SK-N-SH (cell line): ENCODE results near the gene WIPF3. TPM values are rescaled to one million over a fixed set of nuclear protein-coding genes. Genes with fewer than 3 reads are reported as not detected.

ENCODE experiments used
- CTCF ChIA-PET: fragments of 300-600, 350-600 bp; formaldehyde crosslinking; extraction: SDS; loops from one replicate; lab custom pipeline; 2021; lab: Yijun Ruan, JAX
- POLR2A ChIA-PET: fragments of 350-600 bp; sonication (Branson Sonifier 250); formaldehyde crosslinking; extraction: SDS; loops from one replicate; lab custom pipeline; 2020; ENCODE audit warnings: antibody characterized with exemption, inconsistent platforms; lab: Yijun Ruan, JAX
- DNase-seq: peaks from one replicate; pipeline ENCODE4 v3.0.0; 2012
- H2AFZ ChIP-seq: fragments of 200-600 bp; sonication (generic); 2 replicates; pipeline ENCODE4 v1.8.1; 2016; ENCODE audit warnings: antibody characterized with exemption, mild to moderate bottlenecking, low read depth
- H3F3A ChIP-seq: fragments of 200-600 bp; sonication (generic); replicated peaks from 2 replicates; pipeline ENCODE3; 2016; ENCODE audit warnings: antibody characterized with exemption, mild to moderate bottlenecking; ENCODE audit not compliant: insufficient read depth
- H3K27ac ChIP-seq, 2 experiments: fragments of 200-500 bp in 1 of 2; fragments of 200-600 bp in 1 of 2; sonication (Bioruptor generic) in 1 of 2; sonication (generic), shearing (Covaris generic) in 1 of 2; 2 replicates each; pipeline versions ENCODE4 v1.5.1 to v1.6.1; 2014 to 2016; ENCODE audit warnings: low read depth in 2 of 2, inconsistent platforms in 1 of 2, low read length in 1 of 2, mild to moderate bottlenecking in 1 of 2, mixed read lengths in 1 of 2
- H3K27me3 ChIP-seq: fragments of 200-600 bp; sonication (generic), shearing (Covaris generic); 2 replicates; pipeline ENCODE4 v1.6.1; 2016; ENCODE audit warnings: mixed run types; ENCODE audit not compliant: insufficient read depth
- H3K36me3 ChIP-seq, 2 experiments: fragments of 200-500 bp in 1 of 2; fragments of 200-600 bp in 1 of 2; sonication (Bioruptor generic) in 1 of 2; sonication (generic) in 1 of 2; replicated peaks in 1 of 2; 2 replicates each; pipeline versions ENCODE3 to v1.5.1; 2014 to 2016; ENCODE audit warnings: low read length in 1 of 2, mild to moderate bottlenecking in 1 of 2; ENCODE audit not compliant: insufficient read depth in 2 of 2, control insufficient read depth in 1 of 2
- H3K4me1 ChIP-seq, 2 experiments: fragments of 200-500 bp in 1 of 2; fragments of 200-600 bp in 1 of 2; sonication (Bioruptor generic) in 1 of 2; sonication (generic), shearing (Covaris generic) in 1 of 2; 2 replicates each; pipeline versions ENCODE4 v1.5.1 to v1.6.1; 2014 to 2016; ENCODE audit warnings: low read depth in 1 of 2, low read length in 1 of 2, mixed run types in 1 of 2; ENCODE audit not compliant: insufficient read depth in 2 of 2, control insufficient read depth in 1 of 2
- H3K4me2 ChIP-seq: fragments of 200-600 bp; sonication (generic), shearing (Covaris generic); 2 replicates; pipeline ENCODE4 v1.6.1; 2017; ENCODE audit warnings: mixed run types
- H3K4me3 ChIP-seq, 2 experiments: fragments of 200-500 bp in 1 of 2; fragments of 200-600 bp in 1 of 2; sonication (Bioruptor generic) in 1 of 2; sonication (generic), shearing (Covaris generic) in 1 of 2; 2 replicates each; pipeline versions ENCODE4 v1.5.1 to v1.8.1; 2014 to 2016; ENCODE audit warnings: low read depth in 2 of 2, inconsistent platforms in 1 of 2, low read length in 1 of 2, mild to moderate bottlenecking in 1 of 2, mixed read lengths in 1 of 2, moderate library complexity in 1 of 2
- H3K79me2 ChIP-seq: fragments of 200-600 bp; sonication (generic); 2 replicates; pipeline ENCODE4 v1.8.1; 2017; ENCODE audit warnings: mild to moderate bottlenecking; ENCODE audit not compliant: insufficient read depth
- H3K9ac ChIP-seq: fragments of 200-600 bp; sonication (generic); 2 replicates; pipeline ENCODE4 v1.6.1; 2017; ENCODE audit warnings: mixed run types
- H3K9me2 ChIP-seq: fragments of 200-600 bp; sonication (generic); 2 replicates; pipeline ENCODE4 v1.6.1; 2017; ENCODE audit warnings: mixed run types
- H3K9me3 ChIP-seq: fragments of 200-600 bp; sonication (generic); 2 replicates; pipeline ENCODE4 v1.6.1; 2017; ENCODE audit warnings: mixed run types, mild to moderate bottlenecking, moderate library complexity
- H4K20me1 ChIP-seq: fragments of 200-600 bp; sonication (generic); 2 replicates; pipeline ENCODE4 v1.6.1; 2017; ENCODE audit warnings: mild to moderate bottlenecking, mixed run types; ENCODE audit not compliant: insufficient read depth
- ELF1 ChIP-seq: IDR thresholded peaks from 2 replicates; pipeline ENCODE4 v1.4.0; 2012
- FOSL2 ChIP-seq: IDR thresholded peaks from 2 replicates; pipeline ENCODE4 v1.4.0; 2012; ENCODE audit warnings: low read depth, mild to moderate bottlenecking, moderate library complexity, borderline replicate concordance
- FOXM1 ChIP-seq: IDR thresholded peaks from 2 replicates; pipeline ENCODE4 v1.4.0; 2012; ENCODE audit warnings: low read depth, mild to moderate bottlenecking
- MEF2A ChIP-seq: IDR thresholded peaks from 2 replicates; pipeline ENCODE4 v1.4.0; 2012; ENCODE audit warnings: low read depth, borderline replicate concordance
- MXI1 ChIP-seq: IDR thresholded peaks from 2 replicates; pipeline ENCODE4 v1.6.1; 2012; ENCODE audit warnings: mild to moderate bottlenecking, low read depth, low read length, improper control_type of control experiment
- NRF1 ChIP-seq: IDR thresholded peaks from 2 replicates; pipeline ENCODE4 v1.6.1; 2012; ENCODE audit warnings: low read depth, mild to moderate bottlenecking, low read length
- POLR2AphosphoS5 ChIP-seq: IDR thresholded peaks from 2 replicates; pipeline ENCODE4 v1.6.1; 2012; ENCODE audit warnings: low read depth, low read length
- RAD21 ChIP-seq: IDR thresholded peaks from 2 replicates; pipeline ENCODE4 v1.6.1; 2012; ENCODE audit warnings: mild to moderate bottlenecking, low read length
- REST ChIP-seq: IDR thresholded peaks from 2 replicates; pipeline ENCODE4 v1.6.1; 2012; ENCODE audit warnings: mild to moderate bottlenecking, low read depth, low read length, moderate library complexity
- SIN3A ChIP-seq: IDR thresholded peaks from 2 replicates; pipeline ENCODE4 v1.6.1; 2012; ENCODE audit warnings: low read depth, mild to moderate bottlenecking, low read length, moderate library complexity, borderline replicate concordance
- SMC3 ChIP-seq: IDR thresholded peaks from 2 replicates; pipeline ENCODE4 v1.6.1; 2012; ENCODE audit warnings: low read depth, low read length, improper control_type of control experiment
- TAF1 ChIP-seq: IDR thresholded peaks from 2 replicates; pipeline ENCODE4 v1.6.1; 2012; ENCODE audit warnings: low read depth, mild to moderate bottlenecking, low read length, moderate library complexity, borderline replicate concordance
- TCF12 ChIP-seq: IDR thresholded peaks from 2 replicates; pipeline ENCODE4 v1.4.0; 2012
- YY1 ChIP-seq: IDR thresholded peaks from 2 replicates; pipeline ENCODE4 v1.4.0; 2012; ENCODE audit warnings: low read depth, mild to moderate bottlenecking
- WGBS: methylation state at CpG from one replicate; pipeline ENCODE4 v1.1.6; 2017; ENCODE audit warnings: low lambda C conversion rate; 5-methylcytosine and 5-hydroxymethylcytosine counted together
- polyA plus RNA-seq, 3 experiments: library from polyadenylated mRNA; depleted of rRNA; stranded (reverse); fragments of >200 nt; gene quantifications; 2 replicates each; pipeline ENCODE4 v1.2.3, GENCODE V29; 2012

WIPF3 gene
- polyA plus RNA-seq, 1 of the 3 experiments (the other 2 are of a cell fraction), result 0.02 TPM

GRCh38 chr7:29955799-29956486 lies 149.6 kb downstream of the WIPF3 start:
- H3K4me2 ChIP-seq, result no peak overlapping the region
- no peak overlapping the region for H3K27ac ChIP-seq
- no peak overlapping the region for H3K4me3 ChIP-seq
- ChIA-PET POLR2A (no interaction called here), CTCF (interaction anchor here (0.7 to 4.9 kb wide), 5 partner anchors 10 to 107 kb away, joined by 3 to 23 read pairs (median 5); no protein-coding TSS in a partner anchor)
- no peak overlapping the region for H3K9ac ChIP-seq
- H3K9me2 ChIP-seq, result no peaks in the 10 kb centered on the region
- peaks cover 30% of the 10 kb centered on the region for H3K79me2 ChIP-seq
- peaks cover 0 to 13% of the 10 kb centered on the region in 2 experiments; a peak in 1 of 4 replicates for H3K4me1 ChIP-seq
- no peak for DNase-seq
- WGBS, result 97% methylated on average over 8 of the region's 8 CpGs
- peaks cover 43 to 58% of the 10 kb centered on the region in 2 experiments for H3K36me3 ChIP-seq
- peaks cover 5% of the 10 kb centered on the region for H3F3A ChIP-seq
- 0 out of 2 replicates have a peak, but pooled peaks cover 10% of the 10 kb centered on the region for H4K20me1 ChIP-seq
- no peaks in the 10 kb centered on the region for H3K9me3 ChIP-seq
- H2AFZ ChIP-seq, result no peak overlapping the region
- no peaks in the 10 kb centered on the region for H3K27me3 ChIP-seq
- no peak for TF ChIP-seq FOXM1
- no peak for TF ChIP-seq MXI1
- no peak for TF ChIP-seq SMC3
- no peak for TF ChIP-seq TCF12
- TF ChIP-seq YY1, result no peak
- TF ChIP-seq ELF1, result no peak
- TF ChIP-seq FOSL2, result no peak
- no peak for TF ChIP-seq REST
- TF ChIP-seq NRF1, result no peak
- no peak for TF ChIP-seq MEF2A
- no peak for TF ChIP-seq SIN3A
- no peak for TF ChIP-seq TAF1
- TF ChIP-seq POLR2AphosphoS5, result no peak

GRCh38 chr7:29956487-29956836 lies 150.2 kb downstream of the WIPF3 start:
- H3K4me2 ChIP-seq, result no peak overlapping the region
- no peak for DNase-seq
- H3K9me3 ChIP-seq, result no peaks in the 10 kb centered on the region
- H3F3A ChIP-seq, result peaks cover 5% of the 10 kb centered on the region
- H3K36me3 ChIP-seq, result peaks cover 38 to 53% of the 10 kb centered on the region in 2 experiments
- H2AFZ ChIP-seq, result no peak overlapping the region
- H3K9me2 ChIP-seq, result no peaks in the 10 kb centered on the region
- H3K27ac ChIP-seq, result no peak overlapping the region
- WGBS, result 90% methylated on average over 3 of the region's 3 CpGs
- H4K20me1 ChIP-seq, result 0 out of 2 replicates have a peak, but pooled peaks cover 10% of the 10 kb centered on the region
- TF ChIP-seq MEF2A (no peak), RAD21 (no peak)
- TF ChIP-seq, all 33 proteins: peak for 0
- Histone ChIP-seq H3K27me3 (no peaks in the 10 kb centered on the region), H3K4me1 (peaks cover 0 to 13% of the 10 kb centered on the region in 2 experiments; a peak in 1 of 4 replicates), H3K79me2 (peaks cover 30% of the 10 kb centered on the region), H3K4me3 (no peak overlapping the region), H3K9ac (no peak overlapping the region)
- POLR2A ChIA-PET, result no interaction called here
- CTCF ChIA-PET, result interaction anchor here (0.7 to 4.9 kb wide), 6 partner anchors 11 to 607 kb away, joined by 3 to 23 read pairs (median 5); no protein-coding TSS in a partner anchor
